HG03521 (cell line): ENCODE data around the gene SLC4A2.

Experiments used
- ATAC-seq: cut with Tn5 transposase; IDR thresholded peaks from one replicate; pipeline ENCODE4 v1.9.1; 2021; ENCODE audit warnings: mild to moderate bottlenecking, moderate library complexity; ENCODE audit not compliant: unreplicated experiment

The SLC4A2 gene

DNA sequence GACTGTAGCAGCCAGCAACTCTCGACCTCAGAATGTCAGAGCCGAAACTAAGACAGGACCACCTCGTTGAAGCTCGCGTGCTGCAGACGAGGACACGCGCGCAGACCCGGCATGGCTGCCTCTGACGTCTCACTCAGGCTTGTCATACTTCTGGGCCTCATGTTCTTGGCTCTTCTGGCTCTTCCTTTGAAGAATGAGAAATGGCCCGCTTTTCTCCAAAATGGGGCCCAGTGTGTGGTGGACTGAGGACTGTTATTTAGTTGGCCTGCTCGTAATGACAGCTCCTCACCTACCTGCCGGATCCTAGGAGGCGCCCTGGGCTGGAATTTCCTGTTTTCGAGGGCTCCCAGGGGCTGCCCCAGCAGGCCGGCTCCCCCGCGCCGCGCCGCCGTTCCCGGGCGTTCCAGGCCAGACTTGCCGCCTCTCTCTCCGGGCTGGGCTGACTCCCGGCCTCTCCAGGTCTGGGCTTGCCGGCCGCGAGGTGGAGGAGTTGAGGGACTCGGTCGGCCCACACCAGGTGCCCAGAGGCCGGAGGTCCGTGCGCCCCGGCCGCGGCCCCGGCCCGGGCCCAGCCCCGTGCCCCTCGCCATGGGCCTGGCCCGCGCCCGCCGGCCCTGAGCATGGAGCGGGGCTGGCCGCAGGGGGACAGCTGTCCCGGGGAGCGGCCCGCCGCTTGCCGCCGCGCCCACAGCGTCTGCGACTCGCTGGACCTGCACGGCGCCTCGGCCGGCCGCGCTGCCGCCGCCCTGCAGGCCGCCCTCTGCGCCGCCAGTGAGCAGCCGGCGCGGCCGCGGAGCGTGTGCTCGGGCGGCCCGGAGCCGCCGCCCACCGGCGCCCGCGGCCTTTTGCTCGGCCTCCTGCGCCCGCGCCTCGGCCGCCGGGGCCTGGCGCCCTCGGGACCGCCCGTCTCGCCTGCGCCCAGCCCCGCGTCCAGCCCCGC is 55.0 kb downstream of the SLC4A2 start:
- no peak for ATAC-seq

DNA sequence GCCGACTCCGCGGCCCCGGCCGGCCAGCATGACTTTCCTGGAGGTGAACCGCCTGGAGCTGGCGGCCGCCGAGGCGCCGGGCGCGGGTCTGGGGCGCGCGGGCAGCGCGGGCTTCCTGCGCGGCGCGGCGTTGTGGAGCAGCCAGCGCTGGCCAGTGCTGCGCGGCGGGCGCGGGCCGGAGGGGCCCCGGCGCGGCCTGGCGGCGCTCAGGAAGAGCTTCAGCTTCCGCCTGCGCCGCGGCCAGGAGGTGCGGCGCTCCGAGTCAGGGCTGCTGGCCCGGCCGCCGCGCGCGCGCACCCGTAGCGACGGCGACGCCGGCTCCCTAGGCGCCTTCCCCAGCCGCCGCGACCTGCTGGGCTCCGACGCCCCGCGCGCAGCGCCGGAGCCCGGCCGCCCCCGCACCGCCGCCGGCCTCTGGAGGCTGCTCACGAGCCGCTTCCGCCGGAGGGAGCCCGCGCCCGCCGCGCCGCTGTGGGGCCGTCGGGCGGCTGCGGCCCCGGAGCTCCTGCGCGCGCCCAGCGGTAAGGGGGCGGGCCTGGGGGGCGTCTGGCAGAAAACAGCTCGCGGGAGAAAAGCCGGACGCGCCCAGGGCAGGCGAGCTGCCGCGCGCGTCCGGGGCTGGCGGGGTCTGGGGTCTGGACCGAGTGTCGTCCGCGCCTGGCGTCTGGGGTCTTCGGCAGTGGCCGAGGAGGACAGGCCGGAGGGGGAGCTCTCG is 55.9 kb downstream of the SLC4A2 start:
- ATAC-seq: no peak

DNA sequence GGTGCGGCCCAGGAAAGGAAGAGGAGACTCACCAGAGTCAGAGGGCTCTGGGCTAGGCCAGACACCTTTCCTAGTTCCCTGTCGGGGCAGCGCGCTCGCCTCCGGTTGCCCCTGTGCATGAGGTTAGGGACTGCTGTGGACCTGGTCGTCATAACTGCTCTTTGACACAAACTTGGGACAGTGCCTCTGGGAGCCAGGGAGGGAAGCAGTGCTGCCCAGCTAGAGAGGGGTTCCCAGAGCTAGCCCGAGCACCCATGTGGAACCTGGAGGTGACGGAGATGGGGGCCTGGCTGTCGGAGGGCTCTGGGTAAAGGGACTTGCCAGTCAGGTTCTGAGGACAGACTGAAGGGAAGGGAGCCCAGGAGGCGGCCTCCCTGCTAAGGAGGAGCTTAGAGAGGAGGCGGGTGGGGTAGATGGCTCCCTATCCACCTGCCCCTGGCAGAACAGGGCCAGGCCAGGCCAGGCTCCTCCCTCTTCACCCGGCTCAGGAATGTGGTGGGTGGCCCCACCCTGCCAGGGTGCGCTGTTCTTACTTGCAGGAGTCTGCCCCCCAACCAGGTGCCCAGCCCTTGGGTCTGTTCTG is 56.5 kb downstream of the SLC4A2 start:
- no peak for ATAC-seq

DNA sequence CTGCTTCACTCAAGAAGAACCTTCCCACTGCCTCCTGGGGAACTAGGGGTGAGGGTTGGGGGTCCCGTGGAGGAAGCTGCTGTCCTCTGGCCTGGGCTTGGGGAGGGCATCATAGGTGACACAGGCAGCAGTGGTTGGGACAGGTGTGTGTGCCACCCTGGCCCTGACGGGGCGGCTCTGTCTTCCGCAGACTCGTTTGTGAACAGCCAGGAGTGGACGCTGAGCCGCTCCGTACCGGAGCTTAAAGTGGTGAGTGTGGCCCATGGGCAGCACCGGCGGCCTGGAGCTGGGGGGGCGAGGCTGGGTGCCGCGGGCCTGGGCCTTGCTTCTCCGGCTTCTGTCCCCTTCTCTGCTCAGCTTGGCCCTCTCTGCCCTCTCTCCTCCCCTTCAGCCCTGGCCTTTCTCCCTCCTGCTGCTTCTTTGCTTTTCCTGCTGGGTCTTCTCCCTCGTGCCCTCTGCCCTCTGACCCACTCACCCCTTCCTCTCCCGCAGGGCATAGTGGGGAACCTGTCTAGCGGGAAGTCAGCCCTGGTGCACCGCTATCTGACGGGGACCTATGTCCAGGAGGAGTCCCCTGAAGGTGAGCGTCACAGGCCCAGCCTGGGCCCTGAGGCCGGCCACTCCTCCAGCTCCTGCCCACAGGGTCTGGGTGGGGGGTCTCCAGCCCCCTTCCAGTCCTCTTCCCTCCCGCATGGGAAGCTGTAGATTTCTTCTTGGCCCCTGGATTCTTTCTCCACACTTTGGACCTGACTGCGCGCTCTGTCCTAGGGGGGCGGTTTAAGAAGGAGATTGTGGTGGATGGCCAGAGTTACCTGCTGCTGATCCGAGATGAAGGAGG is 57.4 kb downstream of the SLC4A2 start:
- ATAC-seq: no peak

DNA sequence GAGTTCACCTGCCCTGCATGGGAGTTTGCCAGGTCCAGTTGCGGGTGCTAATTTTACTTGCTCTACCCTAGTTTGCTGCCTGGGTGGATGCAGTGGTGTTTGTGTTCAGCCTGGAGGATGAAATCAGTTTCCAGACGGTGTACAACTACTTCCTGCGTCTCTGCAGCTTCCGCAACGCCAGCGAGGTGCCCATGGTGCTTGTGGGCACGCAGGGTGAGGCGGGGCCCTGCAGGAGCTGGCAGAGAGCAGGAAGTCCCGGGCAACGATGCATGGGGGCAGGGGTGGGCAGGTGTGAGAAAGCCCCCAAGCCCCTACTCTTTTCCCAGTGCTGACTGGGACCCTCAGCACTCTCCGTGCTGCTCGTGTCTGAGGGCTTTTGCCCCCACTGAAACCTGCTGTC is 58.2 kb downstream of the SLC4A2 start:
- ATAC-seq: no peak

DNA sequence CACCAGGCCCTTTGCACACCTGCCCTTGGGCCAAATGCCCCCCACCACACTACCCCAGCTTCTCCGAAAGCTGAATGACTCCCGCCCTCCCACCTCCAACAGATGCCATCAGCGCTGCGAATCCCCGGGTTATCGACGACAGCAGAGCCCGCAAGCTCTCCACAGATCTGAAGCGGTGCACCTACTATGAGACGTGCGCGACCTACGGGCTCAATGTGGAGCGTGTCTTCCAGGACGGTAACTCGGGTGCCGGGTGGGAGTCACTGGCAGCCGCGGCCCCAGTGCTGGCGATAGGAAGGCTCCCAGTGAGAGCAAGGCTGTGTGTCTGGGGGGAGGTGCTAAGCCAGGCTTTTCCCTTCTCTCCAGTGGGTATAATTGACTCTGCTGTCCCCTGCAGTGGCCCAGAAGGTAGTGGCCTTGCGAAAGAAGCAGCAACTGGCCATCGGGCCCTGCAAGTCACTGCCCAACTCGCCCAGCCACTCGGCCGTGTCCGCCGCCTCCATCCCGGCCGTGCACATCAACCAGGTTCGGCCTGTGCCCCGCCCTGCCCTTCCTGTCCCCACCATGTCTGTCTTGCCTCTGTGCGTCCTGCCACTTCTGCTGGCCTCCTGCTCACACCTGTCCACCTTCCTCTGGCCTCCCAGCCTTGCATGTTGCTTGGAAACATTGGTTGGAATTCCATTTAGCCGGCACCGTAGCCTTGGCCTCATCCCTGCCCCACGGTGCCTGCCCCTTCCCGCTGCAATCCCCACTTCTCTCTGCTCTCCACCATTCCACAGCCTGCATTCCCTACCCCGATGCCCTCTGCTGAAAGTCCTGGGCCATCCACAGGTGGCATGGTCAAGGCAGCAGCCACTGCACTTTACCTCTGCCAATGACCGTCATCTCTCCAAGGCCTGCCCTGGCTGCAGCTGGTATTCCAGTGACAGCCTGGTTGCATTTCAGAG is 59.0 kb downstream of the SLC4A2 start:
- no peak for ATAC-seq

DNA sequence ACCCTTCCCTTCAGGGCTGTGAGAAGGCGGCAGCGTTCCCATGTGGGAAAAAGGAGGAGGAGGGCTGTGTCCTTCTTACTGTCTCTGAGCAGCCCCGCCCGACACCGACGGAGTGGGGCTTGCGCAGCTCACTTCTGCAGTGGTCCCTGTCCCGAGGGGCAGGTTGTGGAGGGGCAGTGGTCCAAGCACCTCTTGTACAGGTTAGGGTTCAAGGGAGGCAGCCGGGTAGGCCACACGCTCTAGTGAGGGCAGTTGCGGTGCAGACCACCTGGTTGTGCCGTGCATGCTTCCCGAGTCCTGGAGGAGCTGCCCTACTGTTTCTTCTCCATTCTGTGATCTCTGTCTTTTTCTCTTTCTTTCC is 59.6 kb downstream of the SLC4A2 start:
- no peak for ATAC-seq

DNA sequence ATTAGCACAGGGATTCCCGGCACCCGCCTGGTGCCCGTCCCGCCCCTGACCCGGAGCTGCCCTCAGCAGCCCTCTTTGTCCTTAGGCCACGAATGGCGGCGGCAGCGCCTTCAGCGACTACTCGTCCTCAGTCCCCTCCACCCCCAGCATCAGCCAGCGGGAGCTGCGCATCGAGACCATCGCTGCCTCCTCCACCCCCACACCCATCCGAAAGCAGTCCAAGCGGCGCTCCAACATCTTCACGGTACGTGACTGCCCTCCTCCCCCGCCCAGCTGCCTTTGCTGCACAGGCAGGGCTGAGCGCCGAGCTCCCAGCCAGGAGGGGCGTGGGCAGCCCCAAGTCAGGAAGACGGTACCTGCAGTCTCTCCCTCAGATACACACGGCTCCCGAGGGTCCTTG is 60.5 kb downstream of the SLC4A2 start:
- no peak for ATAC-seq

DNA sequence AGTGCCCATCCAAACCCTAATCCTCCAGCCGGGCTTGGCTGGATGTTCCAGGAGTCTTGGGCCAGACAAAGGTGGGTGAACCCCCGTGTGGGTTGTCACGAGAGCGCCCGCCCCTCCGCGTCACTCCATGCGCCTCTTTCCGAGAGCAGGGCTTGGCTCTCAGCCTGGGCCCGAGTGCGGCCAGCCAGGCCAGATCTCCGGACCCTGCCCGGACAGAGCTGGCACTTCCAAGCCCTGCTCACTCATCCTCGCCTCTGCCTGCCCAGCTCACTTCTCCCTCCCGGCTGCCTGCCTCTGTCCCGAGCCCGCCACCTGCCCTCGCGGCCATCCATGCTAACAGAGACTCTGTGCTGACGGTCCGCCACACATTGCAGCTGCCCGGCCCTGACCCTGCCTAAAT is 61.5 kb downstream of the SLC4A2 start:
- no peak for ATAC-seq

DNA sequence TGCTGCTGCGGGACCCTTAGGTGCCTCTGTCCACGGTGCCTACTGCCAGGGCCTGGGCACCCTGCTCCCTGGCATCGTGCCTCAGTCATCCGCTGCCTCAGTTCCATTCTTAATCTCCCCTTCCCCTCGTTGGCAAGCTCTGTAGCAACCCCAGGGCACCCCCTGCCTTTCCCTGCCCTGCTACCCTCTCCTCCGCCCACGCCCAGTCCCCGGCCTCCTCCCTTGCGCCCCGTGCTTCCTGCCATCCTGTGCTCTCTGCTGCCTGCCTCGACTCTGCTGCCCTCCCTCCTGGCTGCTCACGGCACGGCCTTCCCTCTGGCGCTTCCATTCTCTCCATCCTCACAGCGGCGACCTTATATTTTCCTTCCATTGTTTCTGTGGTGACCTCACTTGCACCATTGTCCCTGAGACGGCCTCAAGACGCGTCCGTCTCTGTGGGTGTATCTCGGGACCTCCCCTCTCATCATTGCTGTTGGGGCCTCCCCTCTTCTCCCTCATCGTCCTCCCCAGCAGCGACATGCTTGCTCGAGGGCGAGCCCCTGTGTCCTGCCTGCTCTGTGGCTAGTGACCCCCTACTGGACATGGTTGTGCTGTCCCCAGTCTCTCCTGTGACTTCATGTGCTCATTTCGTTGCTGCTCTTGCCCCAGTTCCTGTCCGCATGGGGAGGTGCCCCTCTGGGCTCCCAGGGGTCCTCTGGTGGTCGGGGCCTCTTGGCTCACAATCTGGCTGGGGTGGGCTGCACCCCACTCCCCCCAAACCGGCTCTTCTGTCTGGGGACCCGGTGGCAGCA is 62.2 kb downstream of the SLC4A2 start:
- ATAC-seq: no peak

DNA sequence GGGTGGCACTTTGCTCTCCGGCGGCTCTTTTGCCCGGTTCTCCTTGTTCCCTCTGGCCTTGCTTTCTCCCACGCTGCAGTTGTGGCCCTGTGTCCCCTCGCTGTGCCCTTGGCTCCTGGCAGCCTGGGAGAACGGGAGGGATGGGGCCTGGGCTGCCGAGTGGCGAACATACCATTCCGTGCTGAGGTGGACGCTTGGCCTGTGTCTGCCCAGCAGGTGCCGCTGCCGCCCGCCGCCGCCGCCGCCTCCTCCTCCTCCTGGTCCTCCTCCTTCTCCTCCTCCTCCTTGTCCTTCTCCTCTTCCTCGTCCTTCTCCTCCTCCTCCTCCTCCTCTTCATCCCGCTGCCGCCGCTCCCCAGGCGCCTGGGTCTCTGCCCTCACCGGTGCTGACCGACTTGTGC is 62.9 kb downstream of the SLC4A2 start:
- ATAC-seq: no peak

DNA sequence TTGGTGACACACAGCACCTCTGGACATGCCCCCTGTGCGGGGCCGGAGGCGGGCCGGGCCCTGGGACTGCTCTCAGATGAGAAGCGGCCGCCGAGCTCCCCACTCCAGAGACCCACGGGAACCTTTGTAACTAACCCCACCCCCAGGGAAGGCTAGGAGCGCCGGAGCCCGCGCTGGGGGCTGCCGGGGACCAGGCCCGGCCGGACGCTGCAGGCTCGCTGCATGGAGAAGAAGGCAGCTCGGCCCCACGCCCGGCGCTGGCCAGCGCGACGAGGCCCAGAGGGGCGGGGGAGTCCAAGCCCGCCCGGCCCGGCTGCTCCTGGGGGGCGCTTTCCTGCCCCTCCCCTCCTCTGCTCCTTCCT is 63.4 kb downstream of the SLC4A2 start:
- ATAC-seq: no peak

DNA sequence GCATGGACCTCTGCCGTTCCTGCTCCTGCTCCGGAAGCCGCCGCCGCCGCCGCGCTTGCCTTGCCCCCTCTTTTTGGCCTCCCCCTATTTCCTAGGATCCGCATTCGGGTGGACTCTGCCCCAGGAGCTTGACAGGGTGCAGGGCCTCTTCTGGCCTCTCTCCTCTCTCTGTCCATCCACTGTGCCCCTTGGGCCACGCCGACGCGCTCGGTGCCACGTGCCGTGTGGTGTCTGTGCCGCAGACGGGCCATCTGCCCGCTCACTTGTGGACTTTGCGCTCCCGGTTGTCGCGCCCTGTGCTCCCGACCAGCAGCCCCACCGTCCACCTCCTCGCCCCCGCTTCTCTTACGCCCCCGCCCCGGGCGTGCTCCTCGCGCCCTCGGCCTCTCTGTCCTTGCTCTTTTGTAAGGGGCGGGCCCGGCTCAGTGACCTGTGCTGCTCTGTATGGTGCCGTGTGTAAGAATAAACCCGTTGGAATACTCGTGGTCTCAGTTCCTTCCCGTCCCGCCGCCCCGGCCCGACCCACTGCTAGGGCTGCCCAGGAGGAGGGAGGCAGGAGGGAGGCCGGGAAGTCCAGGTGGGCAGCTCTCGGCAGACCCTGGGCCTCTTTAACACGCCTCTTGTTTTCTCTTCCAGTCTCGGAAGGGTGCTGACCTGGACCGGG is 63.9 kb downstream of the SLC4A2 start:
- ATAC-seq: no peak

DNA sequence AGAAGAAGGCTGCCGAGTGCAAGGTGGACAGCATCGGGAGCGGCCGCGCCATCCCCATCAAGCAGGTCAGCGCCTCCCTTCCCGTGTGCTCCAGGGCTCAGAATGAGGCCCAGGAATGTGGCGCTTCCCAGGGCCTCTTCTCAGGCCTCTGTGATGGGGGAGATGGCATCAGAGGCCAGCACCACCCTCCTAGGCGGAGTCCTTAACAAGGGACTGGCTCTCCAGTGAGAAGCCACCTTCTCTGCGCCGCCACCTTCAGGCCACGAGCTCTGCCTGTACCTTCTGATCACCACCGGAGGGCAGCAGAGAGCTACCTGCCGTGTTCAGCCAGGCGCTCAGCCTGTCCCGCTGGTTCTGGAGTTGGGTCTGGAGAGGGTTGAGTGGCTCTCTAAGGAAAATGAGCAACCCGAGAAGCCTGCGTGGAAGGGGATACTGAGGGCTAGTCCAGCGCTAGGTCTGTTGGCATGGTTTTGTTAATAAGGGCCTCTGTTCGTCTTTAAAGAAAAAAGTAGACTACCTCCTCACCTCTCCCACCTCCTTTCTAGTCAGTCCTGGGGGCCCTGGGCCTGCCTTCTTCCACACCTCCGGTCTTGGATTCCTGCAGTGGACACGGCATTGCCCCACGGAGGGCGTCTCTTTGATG is 64.6 kb downstream of the SLC4A2 start:
- peak; percentile 77 for ATAC-seq

DNA sequence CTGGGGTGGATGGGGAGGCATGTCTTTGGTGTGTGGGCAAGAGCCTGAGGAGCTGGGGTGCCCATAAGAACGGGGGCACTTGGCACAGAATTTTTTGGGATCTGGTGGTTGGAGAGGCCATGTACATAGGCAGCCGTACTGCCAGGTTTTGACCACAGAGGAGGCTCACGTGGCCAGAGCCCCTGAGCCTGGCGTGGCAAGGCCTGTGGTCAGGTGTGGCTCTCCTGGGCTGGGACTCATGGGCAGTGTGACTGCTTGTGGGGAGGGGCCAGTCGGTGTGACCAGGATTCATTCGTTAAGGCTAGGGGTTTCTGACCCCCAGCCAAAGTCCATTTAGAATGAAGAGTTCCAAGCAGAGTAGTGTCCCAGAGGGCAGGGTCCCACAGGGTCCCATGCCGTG is 65.1 kb downstream of the SLC4A2 start:
- ATAC-seq: no peak

DNA sequence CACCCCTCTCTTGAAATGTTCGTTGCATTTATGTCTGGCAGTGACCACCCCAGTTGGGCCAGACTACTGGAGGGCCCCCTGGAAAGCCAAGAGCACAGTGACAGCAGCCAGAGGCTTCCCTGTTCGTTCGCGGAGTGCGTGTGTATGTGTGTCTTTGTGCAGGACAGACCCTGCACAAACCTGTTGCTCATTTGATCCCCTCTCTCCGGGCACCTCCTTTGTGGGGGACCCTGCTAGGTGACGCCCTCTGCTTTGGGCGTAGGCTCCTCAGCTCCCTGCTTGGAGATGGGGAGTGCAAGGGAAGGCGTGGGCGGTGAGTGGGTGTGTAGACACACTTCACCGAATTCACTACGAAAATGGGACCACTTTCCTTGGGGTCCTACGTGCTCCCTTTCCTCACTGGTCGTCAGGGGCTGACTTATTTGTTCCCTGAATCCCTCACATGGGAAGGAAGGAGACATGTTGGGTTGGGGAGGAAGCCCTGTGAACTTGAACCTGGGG is 65.6 kb downstream of the SLC4A2 start:
- ATAC-seq: no peak

DNA sequence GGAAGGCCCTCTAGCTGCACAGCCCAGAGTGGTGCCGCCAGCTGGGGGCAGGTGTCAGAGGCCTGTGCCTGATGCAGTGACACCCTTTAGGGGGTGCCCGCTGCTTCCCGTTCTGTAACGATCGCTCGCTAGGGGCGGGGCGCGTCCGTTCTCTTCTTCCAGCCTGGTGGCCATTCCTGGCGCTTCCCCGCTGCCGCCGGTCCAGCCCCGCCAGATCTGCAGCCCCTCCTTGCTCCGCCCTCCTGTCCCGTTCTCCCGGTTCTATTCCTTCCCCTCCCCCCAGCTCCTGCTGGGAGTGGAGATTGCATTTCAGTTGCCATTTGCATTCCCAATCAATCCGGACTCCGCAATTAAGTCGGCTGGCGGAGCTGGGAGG is 66.1 kb downstream of the SLC4A2 start:
- ATAC-seq: no peak

DNA sequence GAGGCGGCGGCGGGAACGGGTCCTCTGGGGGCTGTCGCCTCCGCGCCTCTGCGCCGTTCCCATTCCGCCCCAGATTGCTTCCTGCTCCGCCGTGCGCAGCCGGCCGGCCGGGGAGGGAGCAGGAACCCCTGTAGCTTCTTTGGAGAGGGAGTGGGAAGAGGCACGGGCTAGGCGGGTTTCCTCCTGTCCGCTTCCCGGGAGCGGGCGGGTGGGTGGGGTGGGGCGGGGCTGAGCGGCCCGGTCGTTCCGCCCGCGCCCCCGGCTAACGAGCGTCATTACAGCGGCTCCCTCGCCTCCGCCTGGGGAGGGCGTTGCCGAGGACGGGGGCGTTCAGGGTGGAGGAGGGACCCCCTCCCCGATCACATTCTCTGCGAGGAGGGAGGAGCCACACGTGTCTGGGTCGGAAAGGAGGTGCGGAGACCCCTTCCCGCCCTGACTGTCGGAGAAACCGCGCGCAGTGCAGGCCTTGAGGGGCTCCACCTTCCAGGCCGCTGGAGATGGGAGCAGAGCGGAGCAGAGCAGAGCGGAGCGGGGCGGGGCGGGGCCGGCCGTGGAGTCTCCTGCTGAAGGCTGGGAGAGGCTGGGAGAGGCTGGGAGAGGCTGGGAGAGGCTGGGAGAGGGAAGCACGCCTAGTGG is 66.6 kb downstream of the SLC4A2 start:
- ATAC-seq: no peak
